ENCODE results near the gene TBC1D14.

Gene TBC1D14

DNA sequence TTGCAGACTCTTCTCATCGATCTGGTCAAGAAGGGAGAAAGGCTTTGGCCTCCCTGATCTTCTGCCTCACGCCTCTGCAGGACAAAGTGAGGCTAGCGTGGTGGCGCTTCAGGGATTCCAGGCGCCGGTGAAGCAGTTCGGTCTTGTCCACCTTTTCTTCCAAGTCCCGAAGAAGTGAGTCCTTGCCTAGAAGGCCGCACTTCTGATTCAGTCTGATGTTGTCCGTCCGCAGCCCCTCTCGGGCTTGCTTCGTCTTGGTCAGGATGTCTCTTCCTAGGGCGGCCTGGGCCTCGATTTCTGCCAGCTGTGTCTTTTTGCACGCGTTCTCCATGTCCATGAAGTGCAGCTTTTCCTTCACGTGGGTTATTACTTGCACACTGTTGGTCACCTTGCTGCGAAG is 131.6 kb downstream of the TBC1D14 start:
- peaks cover 0 to 35% (median 30%) of the 10 kb centered on the region in 4 donors for H3K4me1 ChIP-seq
- H3K27me3 ChIP-seq: no peaks in the 10 kb centered on the region
- intact Hi-C loops (cut with DNase I; ENCODE audit: low total_unique reads): loop anchor here (5.0 to 10.0 kb wide), 2 partner anchors 54 to 256 kb away; partner anchors contain the start of gene KIAA0232
- H3K4me3 ChIP-seq: no peak overlapping the region
- no peaks in the 10 kb centered on the region for H3K36me3 ChIP-seq
- H3K9me3 ChIP-seq: no peaks in the 10 kb centered on the region
- H3K27ac ChIP-seq: peak overlapping the region in 1 of 2 donors; percentile 78
- TF ChIP-seq, protein P1, sequence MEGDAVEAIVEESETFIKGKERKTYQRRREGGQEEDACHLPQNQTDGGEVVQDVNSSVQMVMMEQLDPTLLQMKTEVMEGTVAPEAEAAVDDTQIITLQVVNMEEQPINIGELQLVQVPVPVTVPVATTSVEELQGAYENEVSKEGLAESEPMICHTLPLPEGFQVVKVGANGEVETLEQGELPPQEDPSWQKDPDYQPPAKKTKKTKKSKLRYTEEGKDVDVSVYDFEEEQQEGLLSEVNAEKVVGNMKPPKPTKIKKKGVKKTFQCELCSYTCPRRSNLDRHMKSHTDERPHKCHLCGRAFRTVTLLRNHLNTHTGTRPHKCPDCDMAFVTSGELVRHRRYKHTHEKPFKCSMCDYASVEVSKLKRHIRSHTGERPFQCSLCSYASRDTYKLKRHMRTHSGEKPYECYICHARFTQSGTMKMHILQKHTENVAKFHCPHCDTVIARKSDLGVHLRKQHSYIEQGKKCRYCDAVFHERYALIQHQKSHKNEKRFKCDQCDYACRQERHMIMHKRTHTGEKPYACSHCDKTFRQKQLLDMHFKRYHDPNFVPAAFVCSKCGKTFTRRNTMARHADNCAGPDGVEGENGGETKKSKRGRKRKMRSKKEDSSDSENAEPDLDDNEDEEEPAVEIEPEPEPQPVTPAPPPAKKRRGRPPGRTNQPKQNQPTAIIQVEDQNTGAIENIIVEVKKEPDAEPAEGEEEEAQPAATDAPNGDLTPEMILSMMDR (IDR thresholded peaks at IDR 0.05): no peak
- no peak for DNase-seq

DNA sequence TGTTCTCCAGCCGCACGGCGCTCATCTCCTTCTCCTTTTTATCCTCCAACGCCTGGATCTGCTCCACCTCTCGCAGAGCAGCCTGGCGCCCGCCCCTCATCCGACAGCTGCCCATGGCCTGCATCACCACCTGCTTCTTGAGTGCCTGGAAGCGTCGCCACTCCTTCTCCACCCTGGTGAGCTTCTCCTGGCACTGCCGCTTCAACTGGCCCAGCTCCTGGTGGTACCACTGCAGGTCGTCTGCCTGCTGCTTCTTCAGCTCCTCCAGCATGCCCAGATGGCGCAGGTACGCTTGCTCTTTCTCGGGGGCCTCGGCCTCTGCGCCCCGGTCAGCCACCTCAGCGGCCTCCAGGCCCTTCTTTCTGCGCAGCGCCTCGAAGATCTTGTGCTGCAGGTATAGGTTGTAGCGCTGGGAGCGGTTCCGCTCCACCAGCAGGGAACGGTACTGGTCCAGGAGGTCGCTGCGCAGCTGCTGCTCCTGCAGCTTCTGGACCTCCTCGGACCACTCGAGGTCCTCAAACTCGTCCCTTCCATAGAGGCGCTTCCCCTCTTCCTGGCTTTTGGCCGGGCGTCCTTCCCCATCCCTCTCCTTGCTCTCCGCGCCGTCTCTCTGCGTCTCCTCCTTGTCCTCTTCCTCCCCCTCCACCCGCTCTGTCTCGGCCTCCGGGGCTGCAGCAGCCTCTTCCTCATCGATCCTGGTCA is 132.3 kb downstream of the TBC1D14 start:
- no peaks in the 10 kb centered on the region for H3K9me3 ChIP-seq
- intact Hi-C loops (cut with DNase I; ENCODE audit: low total_unique reads): loop anchor here (2.0 to 10.0 kb wide), 3 partner anchors 27 to 257 kb away; partner anchors contain the start of genes GRPEL1 and KIAA0232
- TF ChIP-seq, protein P1 (IDR thresholded peaks at IDR 0.05): no peak
- peak in 1 of 2 donors; percentile 77 for DNase-seq
- no peaks in the 10 kb centered on the region for H3K36me3 ChIP-seq
- H3K27ac ChIP-seq: peak overlapping the region; percentile 58 to 78
- H3K4me3 ChIP-seq: peak overlapping the region; percentile 63 to 70
- H3K4me1 ChIP-seq: peaks cover 0 to 42% (median 37%) of the 10 kb centered on the region in 4 donors
- H3K27me3 ChIP-seq: no peaks in the 10 kb centered on the region

DNA sequence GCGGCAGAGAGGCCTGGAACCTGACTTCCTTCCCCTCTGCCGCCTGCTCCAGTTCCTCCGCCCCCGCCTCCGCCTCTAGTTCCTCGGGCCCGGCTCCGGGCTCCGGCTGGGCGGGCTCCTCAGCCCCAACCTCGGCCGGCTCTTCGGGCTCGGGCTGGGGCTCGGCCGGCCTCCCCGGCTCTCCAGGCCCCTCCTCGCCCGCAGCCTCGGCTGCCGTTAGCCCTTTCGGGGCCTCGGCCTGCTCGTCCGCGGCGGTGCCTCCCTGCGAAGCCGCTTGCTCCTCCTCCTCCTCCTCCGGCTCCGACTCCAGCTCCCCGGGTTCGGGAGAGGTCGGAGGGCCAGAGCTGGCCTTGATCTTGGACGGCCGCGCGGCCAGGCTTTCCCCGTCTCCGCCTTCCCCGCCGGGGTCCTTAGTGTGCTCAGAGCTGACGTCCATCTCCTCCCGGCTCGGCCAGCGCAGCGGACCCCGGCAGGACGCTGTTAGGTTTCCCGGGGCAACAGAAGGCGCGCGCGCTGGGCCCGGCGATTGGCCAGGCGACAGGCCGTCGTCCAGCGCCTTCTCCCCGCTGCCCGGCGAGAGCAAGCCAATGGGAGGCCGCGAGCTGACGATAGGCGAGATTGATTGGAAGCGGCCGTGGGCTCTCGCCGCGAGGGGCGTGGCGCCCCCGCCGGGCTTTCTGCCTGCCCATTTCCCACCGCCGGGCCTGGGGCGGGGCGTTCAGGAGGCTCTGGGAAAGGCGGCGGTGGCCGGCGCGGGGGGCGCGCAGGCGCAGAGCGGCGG is 133.1 kb downstream of the TBC1D14 start:
- peaks cover 0 to 49% (median 41%) of the 10 kb centered on the region in 4 donors for H3K4me1 ChIP-seq
- intact Hi-C loops (cut with DNase I; ENCODE audit: low total_unique reads): loop anchor here (2.0 to 10.0 kb wide), 3 partner anchors 26 to 258 kb away; partner anchors contain the start of genes GRPEL1 and KIAA0232
- TF ChIP-seq, protein P1 (IDR thresholded peaks at IDR 0.05): peak; percentile 19 to 79
- peak; percentile 96 to 99 for DNase-seq
- H3K4me3 ChIP-seq: peak overlapping the region; percentile 63 to 70
- peak overlapping the region; percentile 58 to 78 for H3K27ac ChIP-seq
- no peaks in the 10 kb centered on the region for H3K36me3 ChIP-seq
- no peaks in the 10 kb centered on the region for H3K27me3 ChIP-seq
- no peaks in the 10 kb centered on the region for H3K9me3 ChIP-seq

DNA sequence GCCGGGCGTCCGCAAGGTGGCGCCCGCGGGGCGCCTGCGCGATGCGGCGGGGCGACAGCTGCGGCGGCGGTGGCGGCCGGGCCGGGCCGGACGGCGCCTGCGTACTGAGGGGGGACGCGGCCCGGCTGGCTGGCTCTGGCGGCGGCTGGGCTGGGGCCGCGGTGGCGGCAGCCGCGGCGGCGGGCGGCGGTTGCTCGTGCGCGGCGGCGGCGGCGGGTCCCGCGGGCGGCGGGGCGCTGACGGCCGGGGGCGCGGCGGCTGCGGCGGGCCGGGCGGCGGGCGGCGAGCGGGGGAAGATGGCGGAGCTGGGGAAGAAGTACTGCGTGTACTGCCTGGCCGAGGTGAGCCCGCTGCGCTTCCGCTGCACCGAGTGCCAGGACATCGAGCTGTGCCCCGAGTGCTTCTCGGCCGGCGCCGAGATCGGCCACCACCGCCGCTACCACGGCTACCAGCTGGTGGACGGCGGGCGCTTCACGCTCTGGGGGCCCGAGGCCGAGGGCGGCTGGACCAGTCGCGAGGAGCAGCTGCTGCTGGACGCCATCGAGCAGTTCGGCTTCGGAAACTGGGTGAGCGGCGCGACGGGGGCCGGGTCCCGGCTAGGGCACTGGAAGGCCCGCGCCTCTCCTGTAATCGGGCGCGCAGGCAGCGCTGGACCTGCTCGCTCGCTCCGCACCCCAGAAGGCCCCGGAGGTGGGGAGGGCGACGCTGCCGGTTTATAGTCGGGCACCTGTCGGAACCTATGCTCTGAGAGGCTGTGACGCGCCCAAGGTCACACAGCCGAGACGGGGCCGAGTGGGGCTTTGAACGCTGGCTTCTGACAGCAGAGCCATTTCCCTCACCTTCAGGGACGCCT is 133.9 kb downstream of the TBC1D14 start, which contains the start of gene TADA2B:
Gene TADA2B, plus strand, starts transcription at position 89 of the 853 bp plus-strand sequence. Its CDS starts 208 bp downstream, at position 297.
- Histone ChIP-seq H3K4me3 (peak within 1 kb of the TSS; percentile 96 to 100), H3K9me3 (no peaks in the 10 kb centered on the region), H3K27me3 (no peaks in the 10 kb centered on the region), H3K36me3 (no peaks in the 10 kb centered on the region), H3K4me1 (peaks cover 0 to 54% (median 41%) of the 10 kb centered on the region in 4 donors), H3K27ac (peak within 1 kb of the TSS; percentile 90 to 99)
- TF ChIP-seq, protein P1 (IDR thresholded peaks at IDR 0.05): no peak
- DNase-seq: peak in 1 of 2 donors; percentile 75
- intact Hi-C loops (cut with DNase I; ENCODE audit: low total_unique reads): loop anchor here (2.0 to 10.0 kb wide), 3 partner anchors 25 to 259 kb away; partner anchors contain the start of genes GRPEL1 and KIAA0232
